ENCODE measurements around the gene GRPEL2.

Gene GRPEL2

DNA sequence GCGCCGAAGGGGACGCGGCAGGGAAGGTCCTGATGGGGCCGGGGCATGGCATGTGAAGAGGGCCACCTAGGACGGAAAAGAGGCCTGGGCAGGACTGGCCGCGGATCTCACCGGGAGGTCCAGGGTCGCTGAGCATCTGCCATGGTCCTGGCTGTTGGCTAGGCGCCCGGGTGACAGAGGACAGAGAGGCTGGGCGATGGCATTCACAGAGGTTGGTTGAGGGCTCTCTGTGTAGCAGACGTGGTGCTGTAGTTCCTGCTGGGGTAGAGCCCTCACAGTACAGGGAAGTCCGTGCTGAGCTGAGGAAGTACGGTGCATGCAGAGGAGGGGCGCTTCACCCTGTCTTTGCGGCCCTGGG lies 13.0 kb downstream of the GRPEL2 start:
- no peak for DNase-seq

DNA sequence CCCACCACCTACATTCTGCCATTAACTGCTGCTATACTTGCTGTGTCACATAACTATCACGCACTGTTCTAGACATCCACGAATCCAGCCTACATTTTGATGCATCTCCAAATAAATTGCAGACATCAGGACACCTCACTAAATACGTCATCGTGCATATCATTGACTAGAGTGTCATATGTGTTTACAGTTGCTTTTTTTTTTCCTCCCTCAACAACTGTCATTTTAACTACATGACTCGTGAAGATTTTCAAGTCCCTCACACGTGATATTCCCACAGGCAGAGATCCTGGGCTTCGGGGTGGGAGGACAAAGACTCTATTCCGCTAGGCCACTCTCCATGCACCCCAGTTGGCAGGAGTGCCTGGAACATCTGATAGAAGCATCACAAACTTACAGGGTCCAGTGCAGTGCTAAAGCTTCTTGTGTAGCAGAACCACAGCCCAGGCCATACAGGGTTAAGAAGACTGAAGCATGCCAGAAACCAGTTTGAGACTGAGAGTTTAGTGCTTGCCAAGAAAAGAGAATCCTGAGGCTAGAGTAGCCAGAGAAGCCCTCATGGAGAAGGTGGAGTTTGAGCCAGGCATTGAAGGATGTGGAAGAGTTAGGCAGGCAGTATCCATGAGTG lies 13.7 kb downstream of the GRPEL2 start:
- no peak for DNase-seq

DNA sequence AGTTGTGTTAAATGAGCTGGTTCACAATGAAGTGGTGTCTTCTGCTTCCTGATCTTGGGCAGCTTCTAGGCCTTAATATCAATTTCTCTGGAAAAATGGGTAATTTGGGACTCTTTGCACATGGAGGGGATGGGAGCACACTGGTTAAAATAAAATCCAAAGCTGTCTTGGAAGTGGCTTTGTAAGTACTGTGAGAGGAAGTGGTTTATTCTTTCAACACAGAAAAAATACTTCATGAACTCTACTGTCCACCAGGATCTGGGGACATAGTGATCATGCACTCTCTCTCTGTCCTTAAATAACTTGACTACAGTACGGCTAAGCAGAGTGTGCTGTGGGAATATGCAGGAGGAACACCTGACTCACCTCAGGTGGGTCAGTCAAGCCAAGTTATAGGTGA lies 15.0 kb downstream of the GRPEL2 start:
- no peak for DNase-seq

DNA sequence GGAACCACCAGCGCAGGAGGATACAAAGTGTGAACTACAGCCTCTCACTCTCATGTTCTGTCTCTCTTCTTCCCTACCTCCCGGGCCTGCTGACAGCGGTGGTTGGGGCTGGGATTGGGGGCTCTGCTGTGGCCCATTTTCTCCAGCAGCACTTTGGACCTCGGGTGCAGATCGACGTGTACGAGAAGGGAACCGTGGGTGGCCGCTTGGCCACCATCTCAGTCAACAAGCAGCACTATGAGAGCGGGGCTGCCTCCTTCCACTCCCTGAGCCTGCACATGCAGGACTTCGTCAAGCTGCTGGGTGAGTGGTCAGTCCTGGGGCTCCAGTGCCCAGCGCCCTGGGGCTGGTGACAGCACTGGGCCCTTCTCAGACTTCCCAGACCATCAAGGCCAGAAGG lies 17.2 kb downstream of the GRPEL2 start:
- DNase-seq: no peak

DNA sequence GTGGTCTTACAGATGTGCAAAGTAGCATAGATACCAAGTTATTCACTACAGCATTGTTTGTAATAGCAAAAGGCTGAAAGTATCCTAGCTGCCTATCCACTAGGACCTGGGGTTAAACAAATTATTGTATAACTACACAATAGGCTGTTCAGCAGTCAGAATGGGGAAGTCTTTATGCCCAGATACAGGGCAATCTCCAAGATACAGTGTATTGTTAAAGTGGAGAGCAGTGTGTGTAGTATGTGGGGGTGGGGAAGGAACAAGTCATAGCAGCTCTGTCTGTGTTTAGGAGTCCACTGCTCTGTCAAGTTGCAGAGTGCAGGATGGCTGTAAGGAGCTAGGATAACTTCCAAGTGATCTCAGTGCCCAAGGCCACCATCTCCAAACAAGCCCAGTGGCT lies 18.1 kb downstream of the GRPEL2 start:
- no peak for DNase-seq

DNA sequence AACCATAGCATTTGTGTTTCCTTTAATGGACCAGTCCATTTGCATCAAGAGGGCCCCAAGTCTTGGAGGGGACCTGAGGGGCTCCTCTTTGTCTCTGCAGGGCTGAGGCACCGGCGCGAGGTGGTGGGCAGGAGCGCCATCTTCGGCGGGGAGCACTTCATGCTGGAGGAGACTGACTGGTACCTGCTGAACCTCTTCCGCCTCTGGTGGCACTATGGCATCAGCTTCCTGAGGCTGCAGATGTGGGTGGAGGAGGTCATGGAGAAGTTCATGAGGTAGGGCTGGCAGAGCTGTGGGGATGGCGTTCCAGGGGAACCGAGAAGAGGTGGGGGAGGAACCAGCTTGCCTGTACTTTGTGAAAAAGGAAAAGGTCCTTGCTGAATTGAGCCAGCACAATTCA lies 18.6 kb downstream of the GRPEL2 start:
- no peak for DNase-seq

DNA sequence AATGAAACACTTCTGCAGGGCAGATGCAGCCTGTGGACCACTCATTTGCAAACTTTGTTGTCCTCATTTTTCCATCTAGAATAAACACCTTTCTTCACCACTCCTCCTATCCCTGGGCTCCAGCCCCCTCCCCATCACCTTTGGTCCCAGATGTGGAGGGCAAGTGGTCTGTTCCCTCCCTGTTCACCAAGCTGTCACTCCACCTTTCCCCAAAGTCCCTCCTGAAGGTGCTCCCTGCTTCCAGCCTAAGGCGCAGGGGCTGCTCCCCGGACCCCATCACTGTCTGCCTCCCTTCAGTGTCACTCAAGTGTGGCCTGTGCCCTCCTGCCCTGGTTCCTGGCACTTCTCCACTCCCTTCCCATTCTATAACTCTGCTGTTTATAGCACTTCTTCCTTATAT lies 19.4 kb downstream of the GRPEL2 start:
- DNase-seq: no peak

DNA sequence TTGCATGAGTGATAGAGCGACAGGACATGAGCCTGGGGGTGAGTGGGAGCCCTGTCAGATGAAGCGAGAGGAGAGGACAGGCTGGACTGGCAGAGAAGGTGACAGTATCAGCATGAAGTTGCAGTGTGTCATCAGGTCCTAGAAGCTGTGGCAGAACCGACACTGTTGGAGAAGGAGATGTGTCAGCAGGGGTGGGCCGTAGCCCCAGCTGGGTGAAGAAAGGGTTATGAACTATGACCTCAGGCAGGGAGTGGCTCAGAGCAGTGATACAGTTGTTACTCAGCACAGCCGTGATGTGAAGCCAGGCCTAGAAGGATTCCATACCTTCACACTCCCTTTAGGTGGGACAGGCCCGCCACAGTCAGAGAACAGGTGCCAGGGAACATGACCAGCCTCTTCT lies 20.1 kb downstream of the GRPEL2 start:
- no peak for DNase-seq

DNA sequence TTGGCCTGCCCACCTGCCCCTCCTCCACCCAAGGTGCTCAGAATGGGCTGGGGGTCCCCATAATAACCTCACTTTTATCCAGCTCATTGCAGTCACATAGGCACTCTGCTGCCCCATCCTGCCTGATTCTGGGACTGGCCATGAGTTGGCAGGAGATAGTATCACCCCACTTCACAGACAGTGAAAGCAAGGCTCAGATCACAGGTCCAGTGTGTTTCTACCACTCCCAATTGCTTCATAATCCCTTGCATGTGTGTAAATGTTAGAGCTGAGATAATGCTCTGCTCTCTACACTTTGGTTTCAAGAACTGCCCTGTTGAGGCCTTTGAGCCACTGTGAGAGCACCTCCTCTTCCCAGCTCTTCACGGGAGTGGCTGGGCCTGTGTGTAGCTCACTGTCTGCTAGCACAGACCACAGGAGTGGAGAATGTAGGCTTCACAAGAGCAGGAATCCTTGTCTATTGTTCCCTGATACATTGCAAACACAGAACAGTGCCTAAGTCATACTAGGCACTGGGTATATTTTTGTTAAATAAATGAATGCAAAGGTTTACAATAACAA lies 20.9 kb downstream of the GRPEL2 start:
- DNase-seq: no peak

DNA sequence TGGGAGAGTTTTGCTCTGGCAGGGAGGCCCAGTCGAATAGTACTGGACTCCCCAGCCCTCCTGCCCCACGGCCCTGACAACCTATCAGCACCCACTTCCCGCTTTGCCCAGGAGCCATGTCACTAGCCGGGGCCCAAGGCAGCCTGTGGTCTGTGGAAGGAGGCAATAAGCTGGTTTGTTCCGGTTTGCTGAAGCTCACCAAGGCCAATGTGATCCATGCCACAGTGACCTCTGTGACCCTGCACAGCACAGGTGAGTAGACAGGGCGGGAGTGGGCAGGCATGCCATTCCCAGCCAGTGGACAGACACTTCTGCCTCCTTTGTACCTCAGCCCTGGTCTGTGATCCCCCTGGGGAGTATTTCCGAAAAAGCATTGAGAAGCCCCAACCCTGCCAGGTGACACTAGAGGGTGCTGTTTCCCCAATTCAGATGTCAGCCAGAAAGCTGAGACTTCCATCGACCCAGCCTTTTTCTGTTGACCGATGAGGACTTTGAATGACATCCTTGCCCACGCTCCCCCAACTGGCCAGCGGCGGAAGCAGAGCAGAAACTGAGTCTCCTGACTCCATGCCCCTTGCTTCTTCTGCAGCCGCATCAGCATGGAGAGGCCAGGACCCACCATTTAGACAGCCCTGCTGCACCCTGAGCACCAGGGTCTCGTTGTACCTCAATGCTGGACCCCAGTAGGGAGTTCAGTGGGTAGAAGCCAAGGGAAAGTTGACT lies 22.1 kb downstream of the GRPEL2 start:
- peak; percentile 21 for DNase-seq

DNA sequence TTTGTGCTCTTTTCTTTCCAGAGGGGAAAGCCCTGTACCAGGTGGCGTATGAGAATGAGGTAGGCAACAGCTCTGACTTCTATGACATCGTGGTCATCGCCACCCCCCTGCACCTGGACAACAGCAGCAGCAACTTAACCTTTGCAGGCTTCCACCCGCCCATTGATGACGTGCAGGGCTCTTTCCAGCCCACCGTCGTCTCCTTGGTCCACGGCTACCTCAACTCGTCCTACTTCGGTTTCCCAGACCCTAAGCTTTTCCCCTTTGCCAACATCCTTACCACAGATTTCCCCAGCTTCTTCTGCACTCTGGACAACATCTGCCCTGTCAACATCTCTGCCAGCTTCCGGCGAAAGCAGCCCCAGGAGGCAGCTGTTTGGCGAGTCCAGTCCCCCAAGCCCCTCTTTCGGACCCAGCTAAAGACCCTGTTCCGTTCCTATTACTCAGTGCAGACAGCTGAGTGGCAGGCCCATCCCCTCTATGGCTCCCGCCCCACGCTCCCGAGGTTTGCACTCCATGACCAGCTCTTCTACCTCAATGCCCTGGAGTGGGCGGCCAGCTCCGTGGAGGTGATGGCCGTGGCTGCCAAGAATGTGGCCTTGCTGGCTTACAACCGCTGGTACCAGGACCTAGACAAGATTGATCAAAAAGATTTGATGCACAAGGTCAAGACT lies 22.8 kb downstream of the GRPEL2 start:
- no peak for DNase-seq

DNA sequence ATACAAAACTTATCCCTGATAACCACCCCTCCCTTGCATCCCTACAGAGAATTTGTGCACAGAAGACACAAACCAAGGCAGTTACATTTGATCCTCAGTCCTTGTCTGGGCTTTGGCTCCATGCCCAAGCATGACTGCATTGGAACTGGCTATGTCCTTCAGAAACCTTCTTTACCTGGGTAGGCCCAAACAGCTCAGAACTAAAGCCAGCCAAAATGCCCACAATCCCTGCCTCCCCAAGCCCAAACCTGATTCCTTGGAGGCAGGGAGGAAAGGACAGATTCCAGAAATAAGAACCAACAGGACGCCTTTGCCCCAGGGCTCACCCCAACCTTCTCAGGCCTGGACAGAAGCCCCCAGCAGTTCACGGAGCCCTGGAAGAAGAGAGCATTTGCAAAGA lies 25.6 kb downstream of the GRPEL2 start:
- no peak for DNase-seq

DNA sequence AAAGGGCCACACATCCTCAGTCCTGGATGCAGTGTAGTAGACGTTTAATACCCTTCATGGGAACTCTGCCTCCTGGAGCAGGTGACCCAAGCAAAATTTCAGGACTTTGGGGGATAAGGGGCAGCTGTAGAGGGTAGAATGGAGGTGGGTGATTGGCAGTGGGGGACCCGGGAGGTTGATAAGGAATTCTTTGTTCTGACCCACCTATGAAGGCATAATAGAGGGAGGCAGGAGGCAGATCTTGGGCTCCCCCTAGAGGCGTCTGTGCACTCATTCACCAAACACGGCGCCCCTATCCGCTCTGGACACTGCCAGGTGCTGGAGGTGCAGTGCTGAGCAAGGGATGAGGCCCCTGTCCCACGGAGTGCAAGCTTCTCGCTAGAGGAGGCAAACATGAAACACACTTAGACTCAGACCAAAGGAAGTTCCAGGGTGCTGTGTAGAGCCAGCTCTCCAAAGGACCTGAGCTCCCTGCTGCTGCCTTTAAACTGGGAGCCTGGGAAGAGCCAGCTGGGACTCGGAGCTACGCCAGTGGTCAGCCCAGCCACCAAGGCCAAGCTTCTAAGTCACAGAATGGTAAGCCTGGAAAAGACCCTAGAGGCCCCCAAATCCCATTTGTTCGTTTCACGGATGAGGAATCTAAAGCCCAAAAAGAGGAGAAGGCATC lies 26.1 kb downstream of the GRPEL2 start:
- DNase-seq: peak; percentile 28

DNA sequence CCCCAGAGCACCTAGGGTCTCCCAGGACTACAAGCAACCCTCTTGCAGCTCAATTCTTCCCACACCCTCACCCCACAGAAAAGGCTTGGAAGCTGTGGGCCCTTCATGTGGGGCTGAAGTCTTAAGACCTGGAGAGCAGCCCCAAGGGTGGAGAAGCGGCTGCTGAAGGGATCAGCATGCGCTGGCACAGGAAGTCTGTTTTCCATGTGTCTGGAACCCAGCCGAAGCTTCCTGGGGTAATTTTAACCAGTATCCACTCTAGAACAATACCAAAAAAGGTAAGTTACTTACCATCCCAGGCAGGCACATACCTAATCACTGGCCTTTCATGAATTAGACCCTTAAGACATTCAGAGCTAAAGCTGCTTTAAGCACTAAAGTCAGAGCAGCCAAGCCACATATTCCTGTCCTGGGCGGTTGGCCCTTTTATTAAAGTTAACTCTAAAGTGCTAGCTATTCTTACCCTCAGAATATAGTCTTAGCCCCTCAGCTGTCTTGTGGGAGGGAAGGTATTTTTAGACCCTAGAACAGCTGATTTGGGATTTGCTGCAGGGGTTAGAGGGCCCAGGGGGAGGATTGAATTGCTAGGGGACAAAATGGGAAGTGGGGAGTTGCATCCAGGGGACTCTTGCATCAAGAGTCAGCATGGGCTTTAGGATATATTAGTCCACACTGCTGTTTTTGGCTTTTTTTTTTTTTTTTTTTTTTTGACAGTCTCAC lies 26.9 kb downstream of the GRPEL2 start:
- no peak for DNase-seq

DNA sequence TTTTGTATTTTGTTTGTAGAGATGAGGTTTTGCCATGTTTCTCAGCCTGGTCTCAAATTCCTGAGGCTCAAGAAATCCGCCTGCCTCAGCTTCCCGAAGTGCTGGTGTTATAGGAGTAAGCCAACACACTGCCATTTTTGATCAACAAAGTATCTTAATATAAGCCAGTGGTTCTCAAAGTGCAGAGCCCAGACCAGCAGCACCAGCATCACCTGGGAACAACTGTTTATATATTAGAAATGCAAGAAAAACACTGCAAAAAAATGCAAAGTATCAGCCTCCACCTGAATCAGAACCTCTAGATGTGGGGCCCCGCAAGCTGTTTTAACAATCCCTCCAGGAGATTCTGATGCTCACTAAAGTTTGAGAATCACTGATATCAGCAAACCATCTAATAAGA lies 27.6 kb downstream of the GRPEL2 start:
- DNase-seq: no peak

DNA sequence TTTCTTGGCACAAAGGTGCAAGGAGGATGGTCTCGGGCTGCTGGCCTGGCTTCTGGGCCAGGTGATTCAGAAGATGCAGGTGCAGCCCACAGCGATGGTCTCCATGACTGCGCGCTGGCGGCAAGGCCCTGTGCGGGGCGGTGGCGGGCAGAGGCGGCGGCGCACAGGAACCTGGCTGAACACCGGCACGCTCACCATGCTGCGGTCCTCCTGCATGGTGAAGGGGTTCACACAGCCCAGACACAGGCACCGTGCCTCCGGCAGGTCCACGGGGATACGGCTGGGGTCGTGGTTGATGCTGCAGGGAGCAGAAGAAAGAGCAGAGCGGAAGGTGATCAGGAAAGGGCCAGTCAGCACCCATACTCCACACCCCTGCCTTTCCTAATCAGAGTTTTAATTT lies 29.0 kb downstream of the GRPEL2 start:
- DNase-seq: no peak

DNA sequence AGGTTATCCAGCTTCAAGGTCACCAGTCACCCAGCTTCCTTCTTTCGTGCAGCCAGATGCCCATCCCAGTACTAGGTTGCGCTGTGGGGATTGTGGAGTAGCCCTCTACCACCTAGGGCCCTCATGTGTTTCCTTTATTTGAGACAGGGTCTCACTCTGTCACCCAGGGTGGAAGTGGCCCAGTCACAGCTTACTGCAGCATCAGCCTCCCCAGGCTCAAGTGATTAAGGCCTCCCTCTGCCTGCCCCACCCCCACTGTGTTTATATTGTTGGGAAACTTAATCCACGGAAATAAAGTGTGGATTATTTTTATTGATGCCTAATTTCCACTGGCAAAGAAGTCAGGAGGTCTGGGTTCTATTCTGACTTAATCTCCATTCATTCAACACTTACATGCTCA lies 29.5 kb downstream of the GRPEL2 start:
- no peak for DNase-seq

DNA sequence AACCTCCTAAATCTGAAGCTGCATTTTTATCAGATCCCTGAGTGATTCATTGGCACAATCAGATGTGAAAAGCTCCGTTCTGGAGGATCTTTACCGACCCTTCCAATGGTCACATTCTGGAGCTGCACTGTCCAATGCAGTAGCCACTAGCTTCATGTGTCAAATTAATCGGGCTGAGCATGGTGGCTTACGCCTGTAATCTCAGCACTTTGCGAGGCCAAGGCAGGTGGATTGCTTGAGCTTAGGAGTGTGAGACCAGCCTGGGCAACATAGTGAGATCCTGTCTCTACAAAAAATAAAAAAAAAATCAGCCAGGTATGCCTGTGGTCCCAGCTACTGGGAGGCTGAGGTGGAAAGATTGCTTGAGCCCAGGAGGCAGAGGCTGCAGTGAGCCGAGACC lies 30.1 kb downstream of the GRPEL2 start:
- DNase-seq: no peak

DNA sequence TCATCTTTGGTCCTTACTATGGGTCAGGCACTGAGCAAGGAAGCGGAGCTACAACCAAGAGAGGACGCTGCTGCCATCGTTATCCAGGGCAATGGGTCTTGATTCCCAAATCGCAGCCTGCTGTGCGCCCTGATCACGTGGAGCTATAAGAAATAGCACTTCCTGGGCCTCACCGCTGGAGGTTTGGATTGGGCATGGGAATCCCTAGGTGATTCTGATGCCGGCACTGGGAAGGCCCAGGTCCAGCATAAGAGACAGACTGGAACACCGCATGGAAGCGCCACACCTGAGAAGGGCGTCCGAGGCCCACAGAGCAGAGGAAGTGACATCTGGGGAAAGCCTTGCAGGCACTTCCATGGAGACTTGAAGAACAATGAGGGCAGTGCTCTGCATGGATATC lies 30.8 kb downstream of the GRPEL2 start:
- DNase-seq: no peak

DNA sequence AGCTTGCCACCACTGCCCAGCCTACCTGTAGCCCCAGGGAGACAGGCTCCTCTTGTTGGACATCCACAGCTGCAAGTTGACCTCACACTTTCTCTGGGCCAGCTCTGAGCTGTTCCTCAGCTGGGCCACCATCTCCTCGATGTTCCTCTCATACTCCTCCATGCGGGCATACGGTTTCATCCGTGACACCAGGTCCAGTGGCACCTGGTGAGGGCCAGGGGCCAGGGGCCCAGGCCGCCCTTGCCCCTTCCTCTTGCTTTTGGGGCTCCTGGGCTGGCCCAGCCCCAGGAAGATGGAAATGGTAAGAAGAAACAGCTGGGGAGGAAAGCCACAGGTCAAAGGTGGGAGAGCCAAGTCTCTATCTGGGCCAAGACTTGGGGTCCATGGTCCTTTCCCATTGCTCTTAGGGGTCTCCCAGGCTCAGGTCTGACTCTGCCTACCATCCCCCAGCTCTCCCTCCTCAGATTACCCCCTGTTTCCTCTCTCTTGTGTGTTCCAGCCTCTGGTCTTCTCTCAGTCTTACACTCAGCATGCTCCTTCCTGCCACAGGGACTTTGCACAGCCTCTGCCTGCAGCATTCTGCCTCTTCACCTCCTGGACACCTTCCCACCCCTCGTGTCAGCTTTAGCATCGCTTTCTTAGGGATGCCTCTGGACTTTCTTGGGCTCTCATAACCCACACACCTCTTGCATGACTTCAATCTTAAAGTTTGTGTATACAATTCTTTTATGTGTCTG lies 31.6 kb downstream of the GRPEL2 start:
- no peak for DNase-seq

DNA sequence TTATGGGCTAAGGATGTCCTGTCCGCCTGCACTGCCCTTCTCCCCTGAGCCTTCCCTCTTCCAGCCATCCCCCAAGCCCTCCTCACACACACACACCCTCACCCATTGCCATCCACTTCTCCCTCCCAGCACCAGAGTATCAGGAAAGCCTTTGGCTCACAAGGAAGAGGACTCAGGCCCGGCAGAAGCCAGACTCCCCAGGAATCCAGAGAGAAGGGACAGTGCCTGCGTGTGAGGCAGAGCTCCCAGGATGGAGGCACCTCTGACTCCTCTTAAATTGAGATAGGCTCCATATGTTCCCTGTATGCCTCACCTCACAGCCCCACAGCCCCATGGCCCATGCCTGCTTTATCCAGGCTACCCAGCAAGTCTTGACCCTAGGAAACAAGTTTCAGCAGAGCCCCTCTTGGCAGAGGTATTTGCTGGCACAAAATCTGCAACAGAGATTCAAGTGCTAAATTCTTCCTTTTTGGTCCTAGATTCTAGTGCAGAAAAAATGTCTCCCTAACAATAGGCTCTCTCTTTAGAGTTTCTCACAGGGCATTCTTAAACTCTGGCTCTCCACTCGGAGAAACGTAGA lies 33.0 kb downstream of the GRPEL2 start:
- no peak for DNase-seq
